ENCODE measurements around the gene SHROOM3. TPM values are rescaled to one million over a fixed set of nuclear protein-coding genes. Genes with fewer than 3 reads are reported as not detected.

Gene SHROOM3
- polyA plus RNA-seq, 1 donor from 2014 or later: 2.7 TPM

- Histone ChIP-seq H2AFZ (ENCODE audit: low read depth, low read length) (no peak overlapping the region), H4K20me1 (ENCODE audit: insufficient read depth) (no peaks in the 10 kb centered on the region), H3K9ac (ENCODE audit: low read length) (no peak overlapping the region), H3K9me2 (ENCODE audit: insufficient read depth, low read length) (no peaks in the 10 kb centered on the region), H3K27ac (ENCODE audit: low read length) (no peak overlapping the region), H3K4me2 (ENCODE audit: low read length) (no peak overlapping the region), H3K79me2 (replicated peaks; ENCODE audit: insufficient read depth, low read length) (no peaks in the 10 kb centered on the region), H3K36me3 (ENCODE audit: insufficient read depth, low read length) (no peaks in the 10 kb centered on the region), H3K4me3 (ENCODE audit: low read length) (no peak overlapping the region), H3K9me3 (ENCODE audit: low read length) (no peaks in the 10 kb centered on the region), H3K27me3 (ENCODE audit: insufficient read depth, low read depth, low read length) (no peaks in the 10 kb centered on the region), H3F3A (ENCODE audit: insufficient read depth, low read length, poor library complexity, severe bottlenecking) (no peaks in the 10 kb centered on the region)
- TF ChIP-seq TAF1 (IDR thresholded peaks at IDR 0.05; ENCODE audit: low read depth) (no peak), REST (IDR thresholded peaks at IDR 0.05; ENCODE audit: borderline replicate concordance) (no peak)
Measured at GRCh38 chr4:76762137-76763130, 327.4 kb downstream of the SHROOM3 start.

- Histone ChIP-seq H4K20me1 (ENCODE audit: insufficient read depth) (no peaks in the 10 kb centered on the region), H3F3A (ENCODE audit: insufficient read depth, low read length, poor library complexity, severe bottlenecking) (no peaks in the 10 kb centered on the region), H3K79me2 (replicated peaks; ENCODE audit: insufficient read depth, low read length) (no peaks in the 10 kb centered on the region), H2AFZ (ENCODE audit: low read depth, low read length) (no peak overlapping the region), H3K27ac (ENCODE audit: low read length) (no peak overlapping the region), H3K4me3 (ENCODE audit: low read length) (no peak overlapping the region), H3K9me2 (ENCODE audit: insufficient read depth, low read length) (no peaks in the 10 kb centered on the region), H3K4me2 (ENCODE audit: low read length) (no peak overlapping the region), H3K27me3 (ENCODE audit: insufficient read depth, low read depth, low read length) (no peaks in the 10 kb centered on the region), H3K36me3 (ENCODE audit: insufficient read depth, low read length) (no peaks in the 10 kb centered on the region), H3K9ac (ENCODE audit: low read length) (no peak overlapping the region), H3K9me3 (ENCODE audit: low read length) (no peaks in the 10 kb centered on the region)
- TF ChIP-seq, protein P1, sequence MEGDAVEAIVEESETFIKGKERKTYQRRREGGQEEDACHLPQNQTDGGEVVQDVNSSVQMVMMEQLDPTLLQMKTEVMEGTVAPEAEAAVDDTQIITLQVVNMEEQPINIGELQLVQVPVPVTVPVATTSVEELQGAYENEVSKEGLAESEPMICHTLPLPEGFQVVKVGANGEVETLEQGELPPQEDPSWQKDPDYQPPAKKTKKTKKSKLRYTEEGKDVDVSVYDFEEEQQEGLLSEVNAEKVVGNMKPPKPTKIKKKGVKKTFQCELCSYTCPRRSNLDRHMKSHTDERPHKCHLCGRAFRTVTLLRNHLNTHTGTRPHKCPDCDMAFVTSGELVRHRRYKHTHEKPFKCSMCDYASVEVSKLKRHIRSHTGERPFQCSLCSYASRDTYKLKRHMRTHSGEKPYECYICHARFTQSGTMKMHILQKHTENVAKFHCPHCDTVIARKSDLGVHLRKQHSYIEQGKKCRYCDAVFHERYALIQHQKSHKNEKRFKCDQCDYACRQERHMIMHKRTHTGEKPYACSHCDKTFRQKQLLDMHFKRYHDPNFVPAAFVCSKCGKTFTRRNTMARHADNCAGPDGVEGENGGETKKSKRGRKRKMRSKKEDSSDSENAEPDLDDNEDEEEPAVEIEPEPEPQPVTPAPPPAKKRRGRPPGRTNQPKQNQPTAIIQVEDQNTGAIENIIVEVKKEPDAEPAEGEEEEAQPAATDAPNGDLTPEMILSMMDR (IDR thresholded peaks at IDR 0.05; ENCODE audit: poor library complexity, severe bottlenecking): no peak
- TF ChIP-seq EP300 (conservative IDR thresholded peaks at IDR 0.05; ENCODE audit: poor library complexity, severe bottlenecking) (no peak), POLR2AphosphoS5 (IDR thresholded peaks at IDR 0.05) (no peak), REST (IDR thresholded peaks at IDR 0.05; ENCODE audit: borderline replicate concordance) (no peak), TAF1 (IDR thresholded peaks at IDR 0.05; ENCODE audit: low read depth) (no peak), SMC3 (conservative IDR thresholded peaks at IDR 0.05; ENCODE audit: poor library complexity) (no peak), EZH2 (IDR thresholded peaks at IDR 0.05; ENCODE audit: borderline replicate concordance, insufficient read depth, low read length, poor library complexity, severe bottlenecking) (no peak), RAD21 (conservative IDR thresholded peaks at IDR 0.05) (no peak)
Measured at GRCh38 chr4:76764251-76764650, 329.2 kb downstream of the SHROOM3 start.

Data from neural cell (in vitro differentiated cells).